Neuronal stem cell (in vitro differentiated cells): Measurements from ENCODE around the gene ABL1.
"Not testable (repeated sequence)": the region's sequence is repeated elsewhere in the genome, so short reads cannot be mapped to it uniquely, and the experiment has no call there.

Experiments
- DNase-seq: peaks from one replicate; pipeline ENCODE4 v3.0.0-alpha.2; 2013; ENCODE audit warnings: low spot score
- H2AFZ ChIP-seq: one replicate; pipeline ENCODE4 v1.6.1; 2013; ENCODE audit warnings: mild to moderate bottlenecking, low read length, inconsistent platforms
- H2AK5ac ChIP-seq: 2 replicates; pipeline ENCODE4 v1.6.1; 2013; ENCODE audit warnings: low read depth, mild to moderate bottlenecking, inconsistent platforms, low read length, moderate library complexity, mixed read lengths
- H2BK120ac ChIP-seq: 2 replicates; pipeline ENCODE4 v1.6.1; 2013; ENCODE audit warnings: low read depth, mild to moderate bottlenecking, inconsistent platforms, low read length, moderate library complexity, mixed read lengths
- H2BK12ac ChIP-seq: one replicate; pipeline ENCODE4 v1.6.1; 2013; ENCODE audit warnings: low read length, inconsistent platforms
- H2BK15ac ChIP-seq: 2 replicates; pipeline ENCODE4 v1.6.1; 2013; ENCODE audit warnings: mild to moderate bottlenecking, low read length, inconsistent platforms, mixed read lengths
- H2BK5ac ChIP-seq: one replicate; pipeline ENCODE4 v1.6.1; 2013; ENCODE audit warnings: inconsistent platforms, mild to moderate bottlenecking, low read length, moderate library complexity
- H3K14ac ChIP-seq: one replicate; pipeline ENCODE4 v1.6.1; 2013; ENCODE audit warnings: low read length, inconsistent platforms
- H3K18ac ChIP-seq: 2 replicates; pipeline ENCODE4 v1.6.1; 2013; ENCODE audit warnings: low read length, inconsistent platforms
- H3K23ac ChIP-seq: 2 replicates; pipeline ENCODE4 v1.6.1; 2013; ENCODE audit warnings: low read depth, mild to moderate bottlenecking, mixed read lengths, low read length, inconsistent platforms; ENCODE audit not compliant: poor library complexity
- H3K27ac ChIP-seq: replicated peaks from 3 replicates; pipeline ENCODE4 v1.5.1; 2013; ENCODE audit warnings: low read length, inconsistent platforms
- H3K27me3 ChIP-seq, 3 experiments: 2 replicates each; pipeline ENCODE4 v1.6.1; 2013; ENCODE audit warnings: low read length in 3 of 3, mild to moderate bottlenecking in 2 of 3, inconsistent platforms in 1 of 3, low read depth in 1 of 3, mixed read lengths in 1 of 3, moderate library complexity in 1 of 3; ENCODE audit not compliant: control insufficient read depth in 3 of 3, insufficient read depth in 3 of 3
- H3K36me3 ChIP-seq, 2 donors: replicated peaks in 1 of 2; 2 replicates each; pipeline ENCODE4 v1.6.1; 2013; ENCODE audit warnings: low read length in 2 of 2; ENCODE audit not compliant: control insufficient read depth in 2 of 2, insufficient read depth in 2 of 2
- H3K4ac ChIP-seq: 2 replicates; pipeline ENCODE4 v1.6.1; 2013; ENCODE audit warnings: inconsistent platforms, mild to moderate bottlenecking, low read length, moderate library complexity
- H3K4me1 ChIP-seq, 2 donors: 1 replicate in 1 of 2; 2 replicates in 1 of 2; pipeline ENCODE4 v1.6.1; 2013; ENCODE audit warnings: low read length in 2 of 2, low read depth in 1 of 2; ENCODE audit not compliant: control insufficient read depth in 2 of 2, insufficient read depth in 1 of 2
- H3K4me2 ChIP-seq: one replicate; pipeline ENCODE4 v1.6.1; 2013; ENCODE audit warnings: mild to moderate bottlenecking, low read length, inconsistent platforms; ENCODE audit not compliant: insufficient read depth, poor library complexity, severe bottlenecking
- H3K4me3 ChIP-seq, 2 donors: 2 replicates each; pipeline ENCODE4 v1.5.1; 2013; ENCODE audit warnings: low read length in 2 of 2, mild to moderate bottlenecking in 2 of 2, inconsistent platforms in 1 of 2, moderate library complexity in 1 of 2
- H3K79me1 ChIP-seq: one replicate; pipeline ENCODE4 v1.6.1; 2013; ENCODE audit warnings: low read depth, mild to moderate bottlenecking, inconsistent platforms, low read length, moderate library complexity
- H3K9ac ChIP-seq: one replicate; pipeline ENCODE4 v1.6.1; 2013; ENCODE audit warnings: mild to moderate bottlenecking, low read depth, low read length, inconsistent platforms; ENCODE audit not compliant: poor library complexity
- H3K9me3 ChIP-seq, 2 donors: replicated peaks in 1 of 2; 2 replicates each; pipeline versions ENCODE3 to v1.6.1; 2013; ENCODE audit warnings: low read length in 2 of 2, mild to moderate bottlenecking in 2 of 2, inconsistent platforms in 1 of 2, low read depth in 1 of 2, mixed read lengths in 1 of 2, moderate library complexity in 1 of 2; ENCODE audit not compliant: control insufficient read depth in 2 of 2, insufficient read depth in 1 of 2
- H4K8ac ChIP-seq: one replicate; pipeline ENCODE4 v1.6.1; 2013; ENCODE audit warnings: low read depth, mild to moderate bottlenecking, inconsistent platforms, low read length, moderate library complexity
- H4K91ac ChIP-seq: one replicate; pipeline ENCODE4 v1.6.1; 2013; ENCODE audit warnings: low read length, low read depth, mild to moderate bottlenecking, inconsistent platforms; ENCODE audit not compliant: poor library complexity
- WGBS, 2 donors: extraction: QIAGEN DNeasy Blood & Tissue Kit; methylation state at CpG; one replicate each; pipeline ENCODE4 v1.1.7; 2013; ENCODE audit warnings: missing lambda C conversion rate in 2 of 2, mixed read lengths in 1 of 2; ENCODE audit not compliant: insufficient read length in 2 of 2, insufficient replicate concordance in 1 of 2; ENCODE audit errors: extremely low coverage in 2 of 2; 5-methylcytosine and 5-hydroxymethylcytosine counted together

ABL1 gene

GRCh38 chr9:130789747-130790672 is 45.0 kb upstream of the ABL1 start:
- no peak for DNase-seq
- no peak overlapping the region for H3K27ac ChIP-seq
- WGBS, 2 donors = no CpG with 5 or more reads among the region's 7 CpGs
- H3K4me3 ChIP-seq = no peak overlapping the region
- no peak overlapping the region for H3K18ac ChIP-seq
- H3K9ac ChIP-seq = no peak overlapping the region
- no peak overlapping the region for H2BK5ac ChIP-seq
- H3K14ac ChIP-seq = no peak overlapping the region
- no peaks in the 10 kb centered on the region for H3K79me1 ChIP-seq
- H3K9me3 ChIP-seq = peaks cover 5 to 9% of the 10 kb centered on the region in 2 donors
- H3K4ac ChIP-seq = no peak overlapping the region
- H2AK5ac ChIP-seq = no peak overlapping the region
- no peak overlapping the region for H4K8ac ChIP-seq
- H2AFZ ChIP-seq = no peak overlapping the region
- H3K4me2 ChIP-seq = no peak overlapping the region
- peaks cover 0 to 3% of the 10 kb centered on the region in 2 donors for H3K4me1 ChIP-seq
- H2BK12ac ChIP-seq = no peak overlapping the region
- no peak overlapping the region for H2BK120ac ChIP-seq
- H3K27me3 ChIP-seq = no peaks in the 10 kb centered on the region
- H4K91ac ChIP-seq = no peak overlapping the region
- no peak overlapping the region for H2BK15ac ChIP-seq
- no peaks in the 10 kb centered on the region for H3K36me3 ChIP-seq
- H3K23ac ChIP-seq = no peak overlapping the region

DNA sequence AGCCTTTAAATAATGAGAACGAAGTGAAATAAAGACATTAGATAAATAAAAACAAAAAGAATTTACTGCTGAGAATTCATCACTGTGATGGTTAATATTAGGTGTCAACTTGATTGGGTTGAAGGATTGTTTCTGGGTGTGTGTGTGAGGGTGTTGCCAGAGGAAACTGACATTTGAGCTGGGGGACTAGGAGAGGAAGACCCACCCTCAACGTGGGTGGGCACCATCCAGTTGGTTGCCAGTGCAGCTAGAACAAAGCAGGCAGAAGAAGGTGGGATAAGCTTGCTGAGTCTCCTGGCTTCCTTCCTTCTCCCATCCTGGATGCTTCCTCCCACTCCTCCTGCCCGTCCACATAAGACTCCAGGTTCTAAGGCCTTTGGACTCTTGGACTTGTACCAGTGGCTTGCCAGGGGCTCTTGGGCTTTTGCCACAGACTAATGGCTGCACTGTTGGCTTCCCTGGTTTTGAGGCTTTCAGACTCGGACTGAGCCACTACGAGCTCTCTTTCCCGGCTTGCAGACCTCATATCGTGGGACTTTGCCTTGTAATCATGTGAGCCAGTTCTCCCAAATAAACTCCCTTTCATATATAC is 43.7 kb upstream of the ABL1 start:
- Histone ChIP-seq H2BK12ac (no peak overlapping the region), H3K4me1 (peaks cover 3 to 4% of the 10 kb centered on the region in 2 donors), H2BK15ac (no peak overlapping the region), H4K8ac (no peak overlapping the region), H2AFZ (no peak overlapping the region), H3K4ac (no peak overlapping the region), H3K9me3 (peaks cover 5 to 9% of the 10 kb centered on the region in 2 donors), H3K79me1 (no peaks in the 10 kb centered on the region), H2BK120ac (no peak overlapping the region), H3K18ac (no peak overlapping the region), H3K27me3 (no peaks in the 10 kb centered on the region), H2AK5ac (no peak overlapping the region), H2BK5ac (no peak overlapping the region), H3K4me2 (no peak overlapping the region), H3K36me3 (no peaks in the 10 kb centered on the region), H3K9ac (no peak overlapping the region), H3K4me3 (no peak overlapping the region), H3K27ac (no peak overlapping the region), H3K23ac (no peak overlapping the region), H3K14ac (no peak overlapping the region), H4K91ac (no peak overlapping the region)
- no peak for DNase-seq
- WGBS, 2 donors = no CpG with 5 or more reads among the region's 7 CpGs

- H3K4me1 ChIP-seq = peaks cover 3 to 4% of the 10 kb centered on the region in 2 donors
- no peaks in the 10 kb centered on the region for H3K27me3 ChIP-seq
- no peak overlapping the region for H3K14ac ChIP-seq
- DNase-seq = no peak
- H2AK5ac ChIP-seq = no peak overlapping the region
- no peak overlapping the region for H3K23ac ChIP-seq
- peaks cover 5 to 9% of the 10 kb centered on the region in 2 donors for H3K9me3 ChIP-seq
- no peak overlapping the region for H3K4me2 ChIP-seq
- H3K36me3 ChIP-seq = no peaks in the 10 kb centered on the region
- no peak overlapping the region for H4K91ac ChIP-seq
- H2BK15ac ChIP-seq = no peak overlapping the region
- no peak overlapping the region for H2BK5ac ChIP-seq
- H3K79me1 ChIP-seq = no peaks in the 10 kb centered on the region
- no peak overlapping the region for H4K8ac ChIP-seq
- H3K4ac ChIP-seq = no peak overlapping the region
- no peak overlapping the region for H3K4me3 ChIP-seq
- H2AFZ ChIP-seq = no peak overlapping the region
- H3K27ac ChIP-seq = no peak overlapping the region
- no peak overlapping the region for H2BK120ac ChIP-seq
- H3K9ac ChIP-seq = no peak overlapping the region
- no CpG with 5 or more reads among the region's 7 CpGs for WGBS, 2 donors
- no peak overlapping the region for H2BK12ac ChIP-seq
- no peak overlapping the region for H3K18ac ChIP-seq
Observed at GRCh38 chr9:130793589-130793988, 41.5 kb upstream of the ABL1 start.

DNA sequence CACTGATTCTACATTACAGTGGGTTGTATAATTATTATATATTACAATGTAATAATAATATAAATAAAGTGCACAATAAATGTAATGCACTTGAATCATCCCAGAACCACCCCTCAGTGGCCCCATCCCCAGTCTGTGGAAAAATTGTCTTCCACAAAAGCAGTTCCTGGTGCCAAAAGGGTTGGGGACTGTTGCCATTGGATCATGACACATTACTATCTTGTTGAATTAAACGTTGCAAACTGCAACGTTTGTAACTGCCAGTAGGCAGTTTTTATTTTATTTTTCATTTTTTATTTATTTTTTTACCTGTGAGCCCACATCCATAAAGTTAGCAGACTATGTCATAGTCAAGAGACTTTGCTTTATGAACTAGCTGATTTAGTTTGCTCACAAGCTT is 41.0 kb upstream of the ABL1 start:
- H2BK5ac ChIP-seq, H3K4me2 ChIP-seq, H4K91ac ChIP-seq, H2BK120ac ChIP-seq, H2AFZ ChIP-seq, H3K79me1 ChIP-seq, H3K14ac ChIP-seq, H2AK5ac ChIP-seq, H3K23ac ChIP-seq, H3K9ac ChIP-seq, H2BK12ac ChIP-seq, H3K27ac ChIP-seq, DNase-seq, H3K27me3 ChIP-seq, H3K4me1 ChIP-seq, H3K4me3 ChIP-seq, H3K4ac ChIP-seq, H4K8ac ChIP-seq, H3K36me3 ChIP-seq, H3K18ac ChIP-seq, H3K9me3 ChIP-seq, H2BK15ac ChIP-seq: not testable (repeated sequence)
- no CpG with 5 or more reads among the region's 2 CpGs for WGBS, 2 donors
